WTC11 (cell line): ENCODE data around the gene FUT8. TPM values are rescaled to one million over a fixed set of nuclear protein-coding genes. Genes with fewer than 3 reads are reported as not detected.
A peak's percentile ranks its signal among the peaks of the same experiment; 100 is the strongest.
"Not testable (repeated sequence)": the region's sequence is repeated elsewhere in the genome, so short reads cannot be mapped to it uniquely, and the experiment has no call there.

Source experiments
- ATAC-seq: fragments of 200-7000 bp; cut with Tn5 transposase; 2 replicates; pipeline ENCODE4 v1.10.0; 2021; ENCODE audit warnings: mild to moderate bottlenecking, moderate library complexity
- CTCF ChIA-PET: fragments of 300-600 bp; sonication (Branson Sonifier 250); formaldehyde crosslinking; loops from one replicate; lab custom pipeline; 2021; ENCODE audit warnings: antibody characterized with exemption; lab: Charles Lee
- POLR2A ChIA-PET: fragments of 350-600 bp; sonication (Branson Sonifier 250); formaldehyde crosslinking; loops from one replicate; lab custom pipeline; 2021; ENCODE audit warnings: antibody characterized with exemption; lab: Charles Lee
- DNase-seq: peaks from one replicate; pipeline ENCODE4 v3.0.0; 2021; ENCODE audit warnings: low spot score
- H3K27ac Mint-ChIP-seq: 2 replicates; pipeline ENCODE4 v1.8.0; 2021; ENCODE audit warnings: mixed read lengths
- H3K27me3 Mint-ChIP-seq: 2 replicates; pipeline ENCODE4 v1.8.0; 2021; ENCODE audit warnings: low read depth, mild to moderate bottlenecking, moderate library complexity, mixed read lengths
- H3K36me3 Mint-ChIP-seq: 2 replicates; pipeline ENCODE4 v1.8.0; 2021; ENCODE audit warnings: mixed read lengths
- H3K4me1 Mint-ChIP-seq: 2 replicates; pipeline ENCODE4 v1.8.0; 2022; ENCODE audit warnings: mixed read lengths
- H3K4me3 Mint-ChIP-seq: 2 replicates; pipeline ENCODE4 v1.8.0; 2021; ENCODE audit warnings: mild to moderate bottlenecking, moderate library complexity, mixed read lengths
- H3K9me3 Mint-ChIP-seq: 2 replicates; pipeline ENCODE4 v1.8.0; 2021; ENCODE audit warnings: mixed read lengths
- ELF4 ChIP-seq: sonication (generic); formaldehyde crosslinking; IDR thresholded peaks from 2 replicates; pipeline ENCODE4 v1.8.1; 2022; ENCODE audit warnings: low read depth, mild to moderate bottlenecking, moderate library complexity, missing genetic modification reagents
- GRHL2 ChIP-seq: fragments of 250-450 bp; sonication (Bioruptor Pico); IDR thresholded peaks from 2 replicates; pipeline ENCODE4 v1.8.0; 2022; ENCODE audit warnings: mild to moderate bottlenecking, moderate library complexity; ENCODE audit not compliant: insufficient replicate concordance, severe bottlenecking
- NR2C2 ChIP-seq: sonication (generic); formaldehyde crosslinking; IDR thresholded peaks from 2 replicates; pipeline ENCODE4 v1.8.0; 2022; ENCODE audit warnings: mild to moderate bottlenecking, missing genetic modification reagents
- NR3C1 ChIP-seq: sonication (generic); formaldehyde crosslinking; conservative IDR thresholded peaks from 2 replicates; pipeline ENCODE4 v1.8.1; 2023; ENCODE audit warnings: low read depth, mild to moderate bottlenecking, missing genetic modification reagents
- RELA ChIP-seq: sonication (generic); formaldehyde crosslinking; IDR thresholded peaks from 2 replicates; pipeline ENCODE4 v1.8.1; 2022; ENCODE audit warnings: missing genetic modification reagents, mild to moderate bottlenecking, borderline replicate concordance
- RORB ChIP-seq: fragments of 250-450 bp; sonication (Bioruptor Pico); IDR thresholded peaks from 2 replicates; pipeline ENCODE4 v1.9.0; 2021; ENCODE audit warnings: mild to moderate bottlenecking
- TEAD1 ChIP-seq: sonication (generic); formaldehyde crosslinking; IDR thresholded peaks from 2 replicates; pipeline ENCODE4 v1.8.0; 2022; ENCODE audit warnings: mild to moderate bottlenecking, missing genetic modification reagents
- USF1 ChIP-seq: sonication (generic); formaldehyde crosslinking; IDR thresholded peaks from 2 replicates; pipeline ENCODE4 v1.8.0; 2022; ENCODE audit warnings: mild to moderate bottlenecking, missing genetic modification reagents
- ZMAT4 ChIP-seq: fragments of 250-450 bp; sonication (Bioruptor Pico); IDR thresholded peaks from 2 replicates; pipeline ENCODE4 v1.9.0; 2021; ENCODE audit warnings: mild to moderate bottlenecking
- ZNF219 ChIP-seq: sonication (generic); formaldehyde crosslinking; IDR thresholded peaks from 2 replicates; pipeline ENCODE4 v1.8.0; 2023; ENCODE audit warnings: missing genetic modification reagents, mild to moderate bottlenecking, borderline replicate concordance
- ZNF232 ChIP-seq: sonication (generic); formaldehyde crosslinking; IDR thresholded peaks from 2 replicates; pipeline ENCODE4 v1.8.0; 2022; ENCODE audit warnings: mild to moderate bottlenecking, missing genetic modification reagents
- ZNF317 ChIP-seq: sonication (generic); formaldehyde crosslinking; IDR thresholded peaks from 2 replicates; pipeline ENCODE4 v1.8.1; 2023; ENCODE audit warnings: low read depth, mild to moderate bottlenecking, moderate library complexity, missing genetic modification reagents, borderline replicate concordance
- total RNA-seq: library from RNA; stranded (reverse); gene quantifications from 3 replicates; pipeline ENCODE4 v1.2.3, GENCODE V29; 2021
- TF ChIP-seq, protein P1 (sequence below): sonication (generic); formaldehyde crosslinking; conservative IDR thresholded peaks from 2 replicates; pipeline ENCODE4 v1.8.1; 2023; ENCODE audit warnings: mild to moderate bottlenecking, low read depth, missing genetic modification reagents, moderate library complexity
- TF ChIP-seq, protein P2 (sequence below): sonication (generic); formaldehyde crosslinking; IDR thresholded peaks from 2 replicates; pipeline ENCODE4 v1.8.1; 2023; ENCODE audit warnings: mild to moderate bottlenecking, missing genetic modification reagents
- TF ChIP-seq, protein P3 (sequence below): sonication (generic); formaldehyde crosslinking; conservative IDR thresholded peaks from 2 replicates; pipeline ENCODE4 v1.8.1; 2022; ENCODE audit warnings: mild to moderate bottlenecking, missing genetic modification reagents

Gene FUT8
- total RNA-seq, 1 experiment from 2014 or later, result 37.9 TPM

- ATAC-seq (no peak), DNase-seq (no peak)
- no peaks in the 10 kb centered on the region; the same call in 1 of the 2 replicates for H3K27me3 Mint-ChIP-seq
- H3K9me3 Mint-ChIP-seq, result peaks cover 11% of the 10 kb centered on the region
- POLR2A ChIA-PET, result no interaction called here
- H3K27ac Mint-ChIP-seq, result no peak overlapping the region; the same call in 1 of the 2 replicates
- H3K4me3 Mint-ChIP-seq, result no peak overlapping the region
- CTCF ChIA-PET, result no interaction called here
- no peak for TF ChIP-seq ZMAT4 (CRISPR knock-in tag)
- TF ChIP-seq ELF4 (CRISPR knock-in tag), result no peak
- TF ChIP-seq GRHL2 (CRISPR knock-in tag), result no peak
- no peak for TF ChIP-seq NR2C2
- TF ChIP-seq USF1 (CRISPR knock-in tag), result no peak
- no peak for TF ChIP-seq RORB (CRISPR knock-in tag)
- TF ChIP-seq ZNF232, result no peak
- TF ChIP-seq, protein P1, sequence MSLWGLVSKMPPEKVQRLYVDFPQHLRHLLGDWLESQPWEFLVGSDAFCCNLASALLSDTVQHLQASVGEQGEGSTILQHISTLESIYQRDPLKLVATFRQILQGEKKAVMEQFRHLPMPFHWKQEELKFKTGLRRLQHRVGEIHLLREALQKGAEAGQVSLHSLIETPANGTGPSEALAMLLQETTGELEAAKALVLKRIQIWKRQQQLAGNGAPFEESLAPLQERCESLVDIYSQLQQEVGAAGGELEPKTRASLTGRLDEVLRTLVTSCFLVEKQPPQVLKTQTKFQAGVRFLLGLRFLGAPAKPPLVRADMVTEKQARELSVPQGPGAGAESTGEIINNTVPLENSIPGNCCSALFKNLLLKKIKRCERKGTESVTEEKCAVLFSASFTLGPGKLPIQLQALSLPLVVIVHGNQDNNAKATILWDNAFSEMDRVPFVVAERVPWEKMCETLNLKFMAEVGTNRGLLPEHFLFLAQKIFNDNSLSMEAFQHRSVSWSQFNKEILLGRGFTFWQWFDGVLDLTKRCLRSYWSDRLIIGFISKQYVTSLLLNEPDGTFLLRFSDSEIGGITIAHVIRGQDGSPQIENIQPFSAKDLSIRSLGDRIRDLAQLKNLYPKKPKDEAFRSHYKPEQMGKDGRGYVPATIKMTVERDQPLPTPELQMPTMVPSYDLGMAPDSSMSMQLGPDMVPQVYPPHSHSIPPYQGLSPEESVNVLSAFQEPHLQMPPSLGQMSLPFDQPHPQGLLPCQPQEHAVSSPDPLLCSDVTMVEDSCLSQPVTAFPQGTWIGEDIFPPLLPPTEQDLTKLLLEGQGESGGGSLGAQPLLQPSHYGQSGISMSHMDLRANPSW (CRISPR knock-in tag), result no peak
- TF ChIP-seq TEAD1 (CRISPR knock-in tag), result no peak
- TF ChIP-seq RELA (CRISPR knock-in tag), result no peak
- TF ChIP-seq, protein P2, sequence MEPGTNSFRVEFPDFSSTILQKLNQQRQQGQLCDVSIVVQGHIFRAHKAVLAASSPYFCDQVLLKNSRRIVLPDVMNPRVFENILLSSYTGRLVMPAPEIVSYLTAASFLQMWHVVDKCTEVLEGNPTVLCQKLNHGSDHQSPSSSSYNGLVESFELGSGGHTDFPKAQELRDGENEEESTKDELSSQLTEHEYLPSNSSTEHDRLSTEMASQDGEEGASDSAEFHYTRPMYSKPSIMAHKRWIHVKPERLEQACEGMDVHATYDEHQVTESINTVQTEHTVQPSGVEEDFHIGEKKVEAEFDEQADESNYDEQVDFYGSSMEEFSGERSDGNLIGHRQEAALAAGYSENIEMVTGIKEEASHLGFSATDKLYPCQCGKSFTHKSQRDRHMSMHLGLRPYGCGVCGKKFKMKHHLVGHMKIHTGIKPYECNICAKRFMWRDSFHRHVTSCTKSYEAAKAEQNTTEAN (CRISPR knock-in tag), result no peak
- TF ChIP-seq ZNF219, result no peak
- TF ChIP-seq, protein P3, sequence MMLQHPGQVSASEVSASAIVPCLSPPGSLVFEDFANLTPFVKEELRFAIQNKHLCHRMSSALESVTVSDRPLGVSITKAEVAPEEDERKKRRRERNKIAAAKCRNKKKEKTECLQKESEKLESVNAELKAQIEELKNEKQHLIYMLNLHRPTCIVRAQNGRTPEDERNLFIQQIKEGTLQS (CRISPR knock-in tag), result no peak
- peaks cover 7% of the 10 kb centered on the region for H3K36me3 Mint-ChIP-seq
- peaks cover 3% of the 10 kb centered on the region for H3K4me1 Mint-ChIP-seq
Observed at GRCh38 chr14:65709576-65709975, 297.0 kb downstream of the FUT8 start.

DNA sequence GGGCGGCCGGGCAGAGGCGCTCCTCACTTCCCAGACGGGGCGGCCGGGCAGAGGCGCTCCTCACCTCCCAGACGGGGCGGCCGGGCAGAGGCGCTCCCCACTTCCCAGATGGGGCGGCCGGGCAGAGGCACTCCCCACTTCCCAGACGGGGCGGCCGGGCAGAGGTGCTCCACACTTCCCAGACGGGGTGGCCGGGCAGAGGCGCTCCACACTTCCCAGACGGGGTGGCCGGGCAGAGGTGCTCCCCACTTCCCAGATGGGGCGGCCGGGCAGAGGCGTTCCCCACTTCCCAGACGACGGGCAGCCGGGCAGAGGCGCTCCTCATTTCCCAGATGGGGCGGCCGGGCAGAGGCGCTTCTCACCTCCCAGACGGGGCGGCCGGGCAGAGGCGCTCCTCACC is 304.3 kb downstream of the FUT8 start:
- CTCF ChIA-PET, H3K4me3 Mint-ChIP-seq, H3K27me3 Mint-ChIP-seq, ATAC-seq, DNase-seq, H3K27ac Mint-ChIP-seq, H3K4me1 Mint-ChIP-seq: not testable (repeated sequence)
- H3K9me3 Mint-ChIP-seq, result peaks cover 58% of the 10 kb centered on the region
- POLR2A ChIA-PET, result interaction anchor here (0.7 kb wide), 1 partner anchor 184 kb away, joined by 3 read pairs; no protein-coding TSS in a partner anchor
- H3K36me3 Mint-ChIP-seq, result peaks cover 56% of the 10 kb centered on the region

DNA sequence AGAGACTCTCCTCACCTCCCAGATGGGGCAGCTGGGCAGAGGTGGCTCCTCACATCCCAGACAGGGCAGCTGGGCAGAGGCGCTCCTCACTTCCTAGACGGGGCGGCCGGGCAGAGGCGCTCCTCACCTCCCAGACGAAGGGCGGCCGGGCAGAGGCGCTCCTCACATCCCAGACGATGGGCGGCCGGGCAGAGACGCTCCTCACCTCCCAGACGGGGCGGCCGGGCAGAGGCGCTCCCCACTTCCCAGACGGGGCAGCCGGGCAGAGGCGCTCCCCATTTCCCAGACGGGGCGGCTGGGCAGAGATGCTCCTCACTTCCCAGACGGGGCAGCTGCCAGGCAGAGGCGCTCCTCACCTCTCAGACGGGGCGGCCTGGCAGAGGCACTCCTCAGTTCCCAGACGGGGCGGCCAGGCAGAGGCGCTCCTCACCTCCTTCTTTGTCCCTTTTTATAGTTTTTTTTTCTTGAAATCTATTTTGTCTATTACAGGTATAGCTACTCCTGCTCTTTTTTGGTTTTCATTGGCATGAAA is 304.9 kb downstream of the FUT8 start:
- H3K27ac Mint-ChIP-seq, POLR2A ChIA-PET, DNase-seq, CTCF ChIA-PET, H3K27me3 Mint-ChIP-seq, ATAC-seq, H3K4me3 Mint-ChIP-seq, H3K4me1 Mint-ChIP-seq: not testable (repeated sequence)
- peaks cover 58% of the 10 kb centered on the region for H3K9me3 Mint-ChIP-seq
- H3K36me3 Mint-ChIP-seq, result peaks cover 60% of the 10 kb centered on the region

- peaks cover 59% of the 10 kb centered on the region for H3K36me3 Mint-ChIP-seq
- CTCF ChIA-PET, result no interaction called here
Observed at GRCh38 chr14:65718629-65719028, 306.1 kb downstream of the FUT8 start.

More at GRCh38 chr14:65718629-65719028, 306.1 kb downstream of the FUT8 start:
- ATAC-seq (no peak), DNase-seq (no peak)
- H3K4me1 Mint-ChIP-seq, result no peaks in the 10 kb centered on the region
- POLR2A ChIA-PET, result no interaction called here
- no peak overlapping the region for H3K4me3 Mint-ChIP-seq
- peak; percentile 88 for TF ChIP-seq ZNF317 (CRISPR knock-in tag)
- TF ChIP-seq NR3C1 (CRISPR knock-in tag), result no peak
- peaks cover 55% of the 10 kb centered on the region for H3K9me3 Mint-ChIP-seq
- H3K27ac Mint-ChIP-seq, result no peak overlapping the region
- H3K27me3 Mint-ChIP-seq, result peaks cover 9% of the 10 kb centered on the region
